Transverse colon (tissue), 3 donors: ENCODE data around the gene RIPPLY3.

ENCODE experiments used
- EP300 ChIP-seq: sonication (generic); formaldehyde crosslinking; IDR thresholded peaks from one replicate; pipeline ENCODE4 v1.6.1; 2017; ENCODE audit warnings: antibody characterized with exemption, low read depth
- TF ChIP-seq, protein P1 (sequence below), 5 experiments: fragments of 200-600 bp in 3 of 5; fragments of 450-650 bp in 2 of 5; sonication (generic) in 3 of 5; IDR thresholded peaks; 1 replicate in 2 of 5; 2 replicates in 3 of 5; pipeline ENCODE4 v1.5.1; 2016 to 2017; ENCODE audit warnings: antibody characterized with exemption in 5 of 5, inconsistent platforms in 3 of 5, mild to moderate bottlenecking in 2 of 5, moderate library complexity in 1 of 5

DNA sequence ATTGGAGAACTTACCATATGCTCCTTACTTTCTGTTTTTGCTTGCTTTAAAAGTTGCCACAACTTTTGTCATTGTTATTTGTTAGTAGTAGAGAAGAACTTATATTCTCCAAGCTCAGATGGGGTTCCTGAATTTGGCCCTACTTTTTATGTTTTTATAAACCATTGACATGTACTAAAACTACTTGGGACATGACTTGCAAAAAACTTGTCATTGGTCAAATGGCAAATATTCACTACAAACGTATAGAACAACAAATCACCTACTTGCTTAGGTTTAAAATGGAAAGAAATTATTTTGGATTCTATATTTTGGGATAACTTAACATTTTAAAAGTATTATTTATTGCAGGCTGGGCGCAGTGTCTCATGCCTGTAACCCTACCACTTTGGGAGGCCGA lies 33.7 kb downstream of the RIPPLY3 start:
- TF ChIP-seq, protein P1, sequence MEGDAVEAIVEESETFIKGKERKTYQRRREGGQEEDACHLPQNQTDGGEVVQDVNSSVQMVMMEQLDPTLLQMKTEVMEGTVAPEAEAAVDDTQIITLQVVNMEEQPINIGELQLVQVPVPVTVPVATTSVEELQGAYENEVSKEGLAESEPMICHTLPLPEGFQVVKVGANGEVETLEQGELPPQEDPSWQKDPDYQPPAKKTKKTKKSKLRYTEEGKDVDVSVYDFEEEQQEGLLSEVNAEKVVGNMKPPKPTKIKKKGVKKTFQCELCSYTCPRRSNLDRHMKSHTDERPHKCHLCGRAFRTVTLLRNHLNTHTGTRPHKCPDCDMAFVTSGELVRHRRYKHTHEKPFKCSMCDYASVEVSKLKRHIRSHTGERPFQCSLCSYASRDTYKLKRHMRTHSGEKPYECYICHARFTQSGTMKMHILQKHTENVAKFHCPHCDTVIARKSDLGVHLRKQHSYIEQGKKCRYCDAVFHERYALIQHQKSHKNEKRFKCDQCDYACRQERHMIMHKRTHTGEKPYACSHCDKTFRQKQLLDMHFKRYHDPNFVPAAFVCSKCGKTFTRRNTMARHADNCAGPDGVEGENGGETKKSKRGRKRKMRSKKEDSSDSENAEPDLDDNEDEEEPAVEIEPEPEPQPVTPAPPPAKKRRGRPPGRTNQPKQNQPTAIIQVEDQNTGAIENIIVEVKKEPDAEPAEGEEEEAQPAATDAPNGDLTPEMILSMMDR (IDR thresholded peaks at IDR 0.05) = no peak
- no peak for TF ChIP-seq EP300
